ENCODE data around the gene EPHA2. TPM values are rescaled to one million over a fixed set of nuclear protein-coding genes. Genes with fewer than 3 reads are reported as not detected.

EPHA2 gene
- total RNA-seq, 2 donors from 2014 or later: 19.5 to 26.7 TPM

DNA sequence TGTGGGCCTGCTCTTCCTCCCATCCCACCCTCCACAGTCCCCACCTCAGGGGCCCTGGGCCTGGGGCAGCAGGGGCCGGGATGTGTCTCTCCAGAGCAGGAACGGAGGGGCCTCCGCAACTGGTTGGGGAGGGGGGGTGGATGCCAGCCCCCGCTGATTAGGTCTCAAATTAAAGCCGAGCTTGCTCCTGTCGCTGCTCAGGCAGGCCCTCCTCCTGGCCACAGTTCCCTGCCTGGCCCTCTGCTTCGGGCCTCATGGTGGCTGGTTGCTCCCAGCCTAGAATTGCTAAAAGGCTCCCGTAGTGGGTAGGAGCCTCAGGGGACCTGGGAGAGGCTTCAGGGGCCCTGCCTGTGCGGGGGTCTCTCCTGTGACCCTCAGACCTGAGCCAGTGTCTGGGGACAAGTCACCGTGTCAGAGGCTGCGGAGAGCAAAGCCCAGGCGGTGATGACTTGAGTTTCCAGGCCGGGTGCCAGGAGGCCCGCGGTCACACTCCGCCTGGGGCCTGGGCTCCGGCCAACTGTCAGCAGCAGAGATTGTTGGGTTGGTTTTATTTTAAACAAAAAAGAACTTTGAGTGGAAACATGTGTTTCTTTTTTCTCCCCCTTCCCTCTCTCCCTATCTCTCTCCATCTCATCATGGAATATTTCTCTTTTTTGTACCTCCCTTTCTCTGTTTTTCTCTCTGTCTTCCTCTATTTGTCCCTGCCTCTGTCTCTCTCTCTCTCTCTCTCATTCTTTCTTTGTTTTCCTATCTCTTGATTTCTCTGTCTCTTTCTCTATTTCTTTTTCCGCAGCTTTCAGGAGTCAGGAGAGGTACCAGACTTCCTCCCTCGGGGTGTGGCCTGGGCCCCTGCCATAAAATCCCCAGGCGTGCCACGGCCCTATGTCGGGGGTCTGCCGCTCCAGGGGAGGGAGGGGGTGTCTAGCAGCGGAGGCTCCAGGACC lies 20.0 kb upstream of the EPHA2 start:
- intact Hi-C loops (cut with DNase I): no loop called here
- H3K4me3 ChIP-seq: no peak overlapping the region
- H3K9me3 ChIP-seq: no peaks in the 10 kb centered on the region
- peak in 1 of 3 donors; percentile 10 for TF ChIP-seq POLR2A (IDR thresholded peaks at IDR 0.05)
- TF ChIP-seq, protein P1, sequence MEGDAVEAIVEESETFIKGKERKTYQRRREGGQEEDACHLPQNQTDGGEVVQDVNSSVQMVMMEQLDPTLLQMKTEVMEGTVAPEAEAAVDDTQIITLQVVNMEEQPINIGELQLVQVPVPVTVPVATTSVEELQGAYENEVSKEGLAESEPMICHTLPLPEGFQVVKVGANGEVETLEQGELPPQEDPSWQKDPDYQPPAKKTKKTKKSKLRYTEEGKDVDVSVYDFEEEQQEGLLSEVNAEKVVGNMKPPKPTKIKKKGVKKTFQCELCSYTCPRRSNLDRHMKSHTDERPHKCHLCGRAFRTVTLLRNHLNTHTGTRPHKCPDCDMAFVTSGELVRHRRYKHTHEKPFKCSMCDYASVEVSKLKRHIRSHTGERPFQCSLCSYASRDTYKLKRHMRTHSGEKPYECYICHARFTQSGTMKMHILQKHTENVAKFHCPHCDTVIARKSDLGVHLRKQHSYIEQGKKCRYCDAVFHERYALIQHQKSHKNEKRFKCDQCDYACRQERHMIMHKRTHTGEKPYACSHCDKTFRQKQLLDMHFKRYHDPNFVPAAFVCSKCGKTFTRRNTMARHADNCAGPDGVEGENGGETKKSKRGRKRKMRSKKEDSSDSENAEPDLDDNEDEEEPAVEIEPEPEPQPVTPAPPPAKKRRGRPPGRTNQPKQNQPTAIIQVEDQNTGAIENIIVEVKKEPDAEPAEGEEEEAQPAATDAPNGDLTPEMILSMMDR (IDR thresholded peaks at IDR 0.05): peak in 1 of 7 experiments; percentile 1
- ATAC-seq (peak; percentile 84), DNase-seq (peak; percentile 87 to 95 (median 92))
- 10 to 12% methylated on average over 18 to 21 of the region's 24 CpGs for WGBS, 2 donors
- H3K27me3 ChIP-seq: no peaks in the 10 kb centered on the region
- H3K36me3 ChIP-seq (replicated peaks in 1 of 2; ENCODE audit: insufficient read depth in 1 of 2, low read depth in 2 of 2): no peaks in the 10 kb centered on the region
- peaks cover 67% of the 10 kb centered on the region for H3K4me1 ChIP-seq
- peak overlapping the region; percentile 50 to 88 (median 86) for H3K27ac ChIP-seq

DNA sequence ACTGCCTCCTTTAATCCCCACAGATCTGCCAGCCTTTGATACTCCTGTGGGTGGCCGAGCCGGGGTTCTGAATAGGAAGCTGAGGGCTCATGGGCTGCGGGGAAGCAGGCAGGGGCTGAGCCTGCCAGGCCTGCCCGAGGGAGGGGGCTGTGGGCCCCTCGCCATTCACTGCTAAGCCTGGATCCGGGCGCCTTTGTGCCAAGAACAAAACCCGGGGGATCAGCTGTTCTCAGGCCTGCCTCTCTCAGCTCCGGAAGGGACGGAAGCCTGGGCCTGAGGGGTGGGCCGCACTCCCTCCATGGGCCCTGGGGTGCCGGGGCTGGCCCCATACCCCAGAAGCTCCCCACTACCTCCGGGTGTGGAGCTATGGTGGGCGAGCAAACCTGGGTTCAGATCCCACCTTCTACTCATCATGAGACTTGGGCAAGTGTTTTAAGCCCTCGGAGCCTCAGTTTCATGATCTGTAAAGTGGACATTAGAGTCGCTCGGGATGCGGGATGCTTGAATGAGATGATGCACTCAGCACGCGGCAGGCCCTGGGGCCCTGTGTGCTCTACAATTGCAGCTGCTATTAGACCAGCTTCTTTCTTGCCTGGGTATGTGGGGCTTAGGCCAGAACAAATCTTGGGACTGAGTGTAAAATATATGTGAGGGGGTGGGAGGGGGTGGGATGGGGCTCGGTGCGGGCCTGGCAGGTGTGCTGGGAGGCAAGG lies 19.2 kb upstream of the EPHA2 start:
- ATAC-seq (no peak), DNase-seq (no peak)
- Histone ChIP-seq H3K27ac (peak overlapping the region; percentile 50 to 88 (median 86)), H3K4me3 (no peak overlapping the region), H3K27me3 (no peaks in the 10 kb centered on the region), H3K4me1 (peaks cover 67% of the 10 kb centered on the region), H3K9me3 (no peaks in the 10 kb centered on the region), H3K36me3 (replicated peaks in 1 of 2; ENCODE audit: insufficient read depth in 1 of 2, low read depth in 2 of 2) (no peaks in the 10 kb centered on the region)
- intact Hi-C loops (cut with DNase I): no loop called here
- TF ChIP-seq, protein P1 (IDR thresholded peaks at IDR 0.05): no peak
- no peak for TF ChIP-seq POLR2A (IDR thresholded peaks at IDR 0.05)
- 80 to 81% methylated on average over 6 to 22 of the region's 22 CpGs for WGBS, 2 donors

DNA sequence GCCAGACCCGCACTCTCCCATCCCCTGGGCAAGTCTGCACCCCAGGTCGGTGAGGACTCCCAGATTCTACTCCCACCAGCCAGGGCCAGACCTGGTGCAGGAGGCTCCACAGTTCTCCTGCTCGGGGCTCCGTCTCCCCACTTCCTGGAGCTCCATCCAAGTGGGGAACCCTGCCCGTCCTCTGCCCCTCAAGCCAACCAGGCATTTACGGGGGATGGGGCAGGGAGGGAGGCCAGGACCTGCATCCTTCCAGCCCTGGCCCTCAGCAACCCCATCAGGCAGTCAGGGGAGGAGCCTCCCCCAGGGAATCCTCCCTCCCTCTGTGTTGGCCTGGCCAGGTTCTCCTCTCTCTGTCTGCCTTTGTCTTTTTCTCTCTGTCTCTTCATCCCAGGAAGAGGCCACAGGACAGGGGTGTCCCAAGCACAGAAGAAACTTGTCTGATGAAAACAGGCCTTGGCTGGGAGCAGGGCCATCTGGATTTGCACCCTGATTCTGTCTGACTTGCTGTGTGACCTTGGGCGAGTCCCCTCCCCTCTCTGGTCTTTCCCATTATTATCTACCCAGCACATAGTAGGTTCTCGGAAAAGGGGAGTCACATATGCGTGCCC lies 18.5 kb upstream of the EPHA2 start:
- Histone ChIP-seq H3K27ac (peak overlapping the region in 3 of 4 donors; percentile 85 to 88 (median 88)), H3K27me3 (no peaks in the 10 kb centered on the region), H3K4me3 (no peak overlapping the region), H3K36me3 (replicated peaks in 1 of 2; ENCODE audit: insufficient read depth in 1 of 2, low read depth in 2 of 2) (no peaks in the 10 kb centered on the region), H3K9me3 (no peaks in the 10 kb centered on the region), H3K4me1 (peaks cover 67% of the 10 kb centered on the region)
- DNase-seq (no peak), ATAC-seq (no peak)
- TF ChIP-seq, protein P1 (IDR thresholded peaks at IDR 0.05): no peak
- TF ChIP-seq POLR2A (IDR thresholded peaks at IDR 0.05): no peak
- intact Hi-C loops (cut with DNase I): no loop called here
- 73 to 76% methylated on average over 9 of the region's 9 CpGs for WGBS, 2 donors

DNA sequence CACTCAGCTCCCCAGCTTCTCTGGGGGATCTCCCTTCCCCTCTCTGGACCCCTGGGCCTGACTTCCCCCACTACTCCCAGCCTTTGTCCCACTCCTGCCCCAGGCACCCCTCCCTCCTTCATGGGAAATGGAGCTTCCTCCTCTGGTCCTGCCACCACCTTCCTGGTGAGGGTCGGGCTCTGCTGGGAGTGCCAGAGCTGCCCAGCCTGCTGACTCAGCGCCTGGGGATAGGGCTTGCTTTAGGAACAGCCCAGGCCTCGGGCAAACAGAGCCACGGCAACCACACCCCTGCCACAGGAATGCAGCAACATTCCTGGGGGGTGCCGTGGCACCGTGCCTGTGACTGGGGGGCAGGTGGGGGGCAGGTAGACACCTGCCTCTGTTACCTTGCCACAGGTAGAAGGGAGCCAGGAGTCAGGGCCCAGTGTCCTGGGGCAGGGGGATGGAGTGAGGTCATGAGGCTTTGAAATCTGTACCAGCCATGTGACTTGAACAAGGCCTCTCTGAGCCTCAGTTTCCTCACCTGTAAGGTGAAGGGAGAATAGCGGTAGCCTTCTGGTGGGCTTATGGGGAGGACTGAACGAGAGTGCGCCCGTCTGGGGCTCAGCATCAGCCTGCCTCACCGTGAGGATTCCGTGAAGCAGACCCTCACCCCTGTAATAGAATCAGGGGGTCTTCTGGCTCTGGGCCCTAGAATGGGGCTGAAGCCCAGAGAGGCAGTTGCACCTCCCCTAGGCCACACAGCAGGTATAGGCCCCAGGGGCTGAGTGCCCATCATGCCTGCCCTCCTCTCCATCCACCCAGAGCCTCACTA lies 17.8 kb upstream of the EPHA2 start:
- Histone ChIP-seq H3K4me1 (peaks cover 62% of the 10 kb centered on the region), H3K36me3 (replicated peaks in 1 of 2; ENCODE audit: insufficient read depth in 1 of 2, low read depth in 2 of 2) (no peaks in the 10 kb centered on the region), H3K4me3 (no peak overlapping the region), H3K27ac (peak overlapping the region; percentile 18 to 88 (median 86)), H3K27me3 (no peaks in the 10 kb centered on the region), H3K9me3 (no peaks in the 10 kb centered on the region)
- TF ChIP-seq POLR2A (IDR thresholded peaks at IDR 0.05): peak in 2 of 3 donors; percentile 45 to 48
- TF ChIP-seq, protein P1 (IDR thresholded peaks at IDR 0.05): no peak
- ATAC-seq (peak; percentile 60), DNase-seq (peak; percentile 54 to 80 (median 68))
- 55 to 83% methylated on average over 5 to 12 of the region's 12 CpGs for WGBS, 2 donors
- intact Hi-C loops (cut with DNase I): no loop called here

Data from body of pancreas (tissue), 4 donors.